NCI-H2171 treated with DMSO at 0.1 percent for 48 hours (cell line): ENCODE measurements around the gene PAQR7.

Experiments
- DNase-seq: peaks from one replicate; lab custom pipeline; 2025; lab: John Stamatoyannopoulos, UW

The PAQR7 gene

DNA sequence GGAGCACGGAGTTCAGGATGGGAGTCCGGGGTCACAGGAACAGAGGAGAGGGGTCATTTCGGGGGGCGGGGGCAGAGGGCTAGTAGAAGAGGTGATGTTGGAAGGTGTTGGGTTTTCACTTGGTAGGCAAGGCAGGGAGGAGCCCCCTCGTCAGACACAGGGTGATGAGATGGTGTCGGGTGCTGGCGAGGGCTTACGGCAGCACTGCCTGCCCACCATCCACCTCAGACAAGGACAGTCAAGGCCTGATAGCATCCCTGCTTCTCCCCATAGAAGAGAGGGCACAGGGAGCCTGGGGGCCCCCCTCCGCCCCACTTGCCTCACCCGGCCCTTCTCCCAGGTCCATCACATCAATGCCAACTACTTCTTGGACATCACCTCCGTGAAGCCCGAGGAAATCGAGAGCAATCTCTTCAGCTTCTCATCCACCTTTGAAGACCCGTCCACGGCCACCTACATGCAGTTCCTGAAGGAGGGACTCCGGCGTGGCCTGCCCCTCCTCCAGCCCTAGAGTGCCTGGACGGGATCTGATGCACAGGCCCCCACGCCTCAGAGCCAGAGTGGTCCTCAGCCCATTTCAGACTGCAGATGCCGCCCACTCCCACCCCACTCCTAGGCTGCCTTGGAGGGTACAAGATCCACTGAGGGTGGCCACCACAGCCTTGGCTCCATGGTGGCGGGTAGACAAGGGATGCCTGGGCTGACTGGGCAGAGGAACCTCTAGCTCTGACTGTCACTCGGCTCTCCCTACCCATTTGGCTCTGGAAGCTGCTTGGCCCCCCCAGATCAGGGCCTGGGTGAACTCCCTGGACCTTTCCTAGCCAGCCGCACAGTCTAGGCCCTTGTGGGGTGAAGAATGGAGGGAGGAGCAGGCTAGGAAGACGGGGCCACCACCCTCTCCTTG is 60.0 kb downstream of the PAQR7 start:
- DNase-seq: no peak

- no peak for DNase-seq
Observed at GRCh38 chr1:25814549-25815087, 60.9 kb downstream of the PAQR7 start.

DNA sequence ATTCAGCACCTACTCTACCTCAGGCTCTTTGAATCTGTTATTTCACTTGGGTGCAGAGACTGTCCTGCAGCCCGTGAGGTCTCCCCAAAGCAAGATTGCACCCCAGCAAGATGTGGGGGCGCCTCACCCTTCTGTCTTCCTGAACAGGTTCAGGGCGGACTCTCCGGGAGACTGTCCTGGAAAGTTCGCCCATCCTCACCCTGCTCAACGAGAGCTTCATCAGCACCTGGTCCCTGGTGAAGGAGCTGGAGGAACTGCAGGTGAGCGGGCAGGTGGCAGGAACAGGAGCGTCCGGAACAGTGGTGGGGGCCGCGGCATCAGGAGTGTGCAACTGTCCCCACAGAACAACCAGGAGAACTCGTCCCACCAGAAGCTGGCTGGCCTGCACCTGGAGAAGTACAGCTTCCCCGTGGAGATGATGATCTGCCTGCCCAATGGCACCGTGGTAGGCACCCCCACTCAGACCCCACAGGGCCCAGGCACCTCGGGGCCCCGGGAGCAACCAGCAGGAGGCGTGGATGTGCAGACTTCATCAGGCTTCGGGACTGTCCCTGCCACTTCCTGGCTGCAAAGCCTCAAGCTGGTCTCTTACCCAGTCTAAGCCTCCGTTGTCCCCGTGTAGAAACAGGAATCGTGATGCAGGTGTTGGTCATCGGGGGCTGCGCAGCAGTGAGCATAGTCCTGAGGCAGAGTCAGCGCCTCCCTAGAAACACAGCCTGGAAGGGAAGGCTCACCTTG is 61.6 kb downstream of the PAQR7 start:
- no peak for DNase-seq

DNA sequence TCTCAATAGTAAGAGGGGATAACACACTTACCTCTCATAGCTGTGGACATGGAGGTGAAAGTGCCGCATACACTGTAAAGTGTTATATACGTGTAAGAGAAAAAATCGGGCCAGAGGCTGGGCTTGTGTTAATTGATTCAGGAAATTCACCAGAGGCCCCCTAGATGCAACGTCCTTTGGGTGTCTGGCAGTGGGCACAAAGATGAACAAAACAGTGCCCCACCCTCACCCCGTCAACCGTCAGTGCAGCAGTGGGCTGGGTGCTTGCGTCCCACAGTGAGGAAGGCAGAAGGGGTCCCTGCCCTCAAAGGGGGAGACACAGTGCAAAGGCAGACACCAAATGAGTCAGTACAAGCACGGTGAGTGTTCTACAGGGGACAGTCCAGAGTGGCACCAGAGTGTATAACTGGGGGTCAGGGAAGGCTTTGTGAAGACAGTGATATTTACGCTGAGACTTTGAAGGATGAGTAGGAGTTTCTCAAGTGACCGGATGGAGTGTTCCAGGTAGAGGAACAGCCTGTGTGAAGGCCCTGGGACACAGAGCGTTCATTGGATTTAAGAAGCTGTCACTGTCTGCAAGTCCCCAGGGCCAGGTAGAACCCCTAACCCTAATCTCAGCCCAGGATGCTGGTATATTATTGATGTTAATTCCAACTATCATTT is 62.3 kb downstream of the PAQR7 start:
- DNase-seq: no peak
